Activated T-helper 1 cell treated with anti-CD3 and anti-CD28 coated beads, Interleukin-12 subunit alpha, Interleukin-12 subunit beta, Interleukin-2, Interleukin-4 antibody, amounts not matched to agents 30 ng/mL and 10 ng/mL and 1 ng/mL, durations not matched to agents 14 hours and 24 hours and 36 hours (primary cell): Measurements from ENCODE around the gene PLAAT2. TPM values are rescaled to one million over a fixed set of nuclear protein-coding genes. Genes with fewer than 3 reads are reported as not detected.
A peak's percentile ranks its signal among the peaks of the same experiment; 100 is the strongest.
"Not testable (repeated sequence)": the region's sequence is repeated elsewhere in the genome, so short reads cannot be mapped to it uniquely, and the experiment has no call there.

Source experiments
- DNase-seq: peaks from one replicate; pipeline ENCODE4 v3.0.0; 2021; ENCODE audit warnings: low spot score
- H3K27ac Mint-ChIP-seq: one replicate; pipeline ENCODE4 v1.8.0; 2021; ENCODE audit warnings: mild to moderate bottlenecking, mixed read lengths
- H3K27me3 Mint-ChIP-seq: one replicate; pipeline ENCODE4 v1.8.0; 2022; ENCODE audit warnings: mild to moderate bottlenecking, moderate library complexity, mixed read lengths; ENCODE audit not compliant: insufficient read depth
- H3K36me3 Mint-ChIP-seq: one replicate; pipeline ENCODE4 v1.8.0; 2021; ENCODE audit warnings: low read depth, mixed read lengths
- H3K4me1 Mint-ChIP-seq: one replicate; pipeline ENCODE4 v1.8.0; 2021; ENCODE audit warnings: low read depth, mixed read lengths
- H3K4me3 Mint-ChIP-seq: one replicate; pipeline ENCODE4 v1.8.0; 2021; ENCODE audit warnings: mild to moderate bottlenecking, moderate library complexity, mixed read lengths
- H3K9me3 Mint-ChIP-seq: one replicate; pipeline ENCODE4 v1.8.0; 2021; ENCODE audit warnings: mixed read lengths
- intact Hi-C: fragments of 100-400 bp; cut with micrococcal nuclease; formaldehyde crosslinking; loops from one replicate; pipeline ENCODE4 v1.15.1; 2024
- total RNA-seq: library from RNA; stranded (reverse); gene quantifications from 2 replicates; pipeline ENCODE4 v1.2.3, GENCODE V29; 2022

PLAAT2 gene
- total RNA-seq, 1 donor from 2014 or later = not detected

GRCh38 chr11:63551091-63551888, 11.9 kb downstream of the PLAAT2 start:
- Mint-ChIP-seq H3K27ac (peak overlapping the region; percentile 49), H3K27me3 (no peaks in the 10 kb centered on the region), H3K36me3 (peaks cover 12% of the 10 kb centered on the region), H3K9me3 (no peaks in the 10 kb centered on the region), H3K4me3 (peak overlapping the region; percentile 25), H3K4me1 (peaks cover 35% of the 10 kb centered on the region)
- intact Hi-C loops = no loop called here
- no peak for DNase-seq

- not testable (repeated sequence) for H3K9me3 Mint-ChIP-seq, H3K4me3 Mint-ChIP-seq
Measured at GRCh38 chr11:63550156-63550700, 13.0 kb downstream of the PLAAT2 start.

GRCh38 chr11:63549411-63549810, 13.8 kb downstream of the PLAAT2 start:
- intact Hi-C loops = no loop called here
- no peaks in the 10 kb centered on the region for H3K27me3 Mint-ChIP-seq
- H3K36me3 Mint-ChIP-seq = peaks cover 20% of the 10 kb centered on the region
- DNase-seq = no peak
- no peaks in the 10 kb centered on the region for H3K9me3 Mint-ChIP-seq
- H3K27ac Mint-ChIP-seq = no peak overlapping the region
- no peak overlapping the region for H3K4me3 Mint-ChIP-seq
- peaks cover 29% of the 10 kb centered on the region for H3K4me1 Mint-ChIP-seq

More at GRCh38 chr11:63550156-63550700, 13.0 kb downstream of the PLAAT2 start:
- H3K27ac Mint-ChIP-seq, DNase-seq, intact Hi-C loops, H3K27me3 Mint-ChIP-seq: not testable (repeated sequence)
- H3K36me3 Mint-ChIP-seq = peaks cover 16% of the 10 kb centered on the region
- peaks cover 35% of the 10 kb centered on the region for H3K4me1 Mint-ChIP-seq

- intact Hi-C loops = no loop called here
- H3K36me3 Mint-ChIP-seq = peaks cover 27% of the 10 kb centered on the region
Measured at GRCh38 chr11:63548178-63548577, 15.0 kb downstream of the PLAAT2 start.

GRCh38 chr11:63547061-63547460, 16.1 kb downstream of the PLAAT2 start:
- no peaks in the 10 kb centered on the region for H3K9me3 Mint-ChIP-seq
- no peak overlapping the region for H3K27ac Mint-ChIP-seq
- peaks cover 16% of the 10 kb centered on the region for H3K4me1 Mint-ChIP-seq
- no peaks in the 10 kb centered on the region for H3K27me3 Mint-ChIP-seq
- H3K36me3 Mint-ChIP-seq = peaks cover 32% of the 10 kb centered on the region
- no peak overlapping the region for H3K4me3 Mint-ChIP-seq
- no peak for DNase-seq
- intact Hi-C loops = no loop called here

More at GRCh38 chr11:63548178-63548577, 15.0 kb downstream of the PLAAT2 start:
- no peak for DNase-seq
- Mint-ChIP-seq H3K4me3 (no peak overlapping the region), H3K9me3 (no peaks in the 10 kb centered on the region), H3K4me1 (peaks cover 24% of the 10 kb centered on the region), H3K27ac (no peak overlapping the region), H3K27me3 (no peaks in the 10 kb centered on the region)

GRCh38 chr11:63543711-63544110, 19.5 kb downstream of the PLAAT2 start:
- intact Hi-C loops = no loop called here
- peaks cover 10% of the 10 kb centered on the region for H3K4me1 Mint-ChIP-seq
- H3K9me3 Mint-ChIP-seq = no peaks in the 10 kb centered on the region
- H3K27ac Mint-ChIP-seq = no peak overlapping the region
- no peak overlapping the region for H3K4me3 Mint-ChIP-seq
- DNase-seq = no peak
- H3K36me3 Mint-ChIP-seq = peaks cover 43% of the 10 kb centered on the region
- no peaks in the 10 kb centered on the region for H3K27me3 Mint-ChIP-seq

- not testable (repeated sequence) for H3K27me3 Mint-ChIP-seq
Measured at GRCh38 chr11:63542506-63542905, 20.7 kb downstream of the PLAAT2 start.

GRCh38 chr11:63537293-63538101, 25.7 kb downstream of the PLAAT2 start:
- no peaks in the 10 kb centered on the region for H3K27me3 Mint-ChIP-seq
- H3K9me3 Mint-ChIP-seq = no peaks in the 10 kb centered on the region
- peaks cover 15% of the 10 kb centered on the region for H3K36me3 Mint-ChIP-seq
- peak overlapping the region; percentile 91 for H3K27ac Mint-ChIP-seq
- intact Hi-C loops = loop anchor here (5.0 kb wide), 1 partner anchor 100 kb away; no protein-coding TSS in a partner anchor
- peaks cover 61% of the 10 kb centered on the region for H3K4me1 Mint-ChIP-seq
- peak overlapping the region; percentile 86 for H3K4me3 Mint-ChIP-seq
- DNase-seq = no peak

More at GRCh38 chr11:63542506-63542905, 20.7 kb downstream of the PLAAT2 start:
- H3K4me3 Mint-ChIP-seq, H3K9me3 Mint-ChIP-seq, intact Hi-C loops, H3K27ac Mint-ChIP-seq, DNase-seq: not testable (repeated sequence)
- Mint-ChIP-seq H3K36me3 (peaks cover 40% of the 10 kb centered on the region), H3K4me1 (peaks cover 22% of the 10 kb centered on the region)

GRCh38 chr11:63536669-63537292, 26.4 kb downstream of the PLAAT2 start, which contains the start of gene PLAAT4:
Gene PLAAT4 (plus strand): TSS chr11:63536808. CDS start chr11:63536869, 61 bp downstream.
- peak within 1 kb of the TSS; percentile 86 for H3K4me3 Mint-ChIP-seq
- H3K36me3 Mint-ChIP-seq = peaks cover 11% of the 10 kb centered on the region
- H3K27me3 Mint-ChIP-seq = no peaks in the 10 kb centered on the region
- no peaks in the 10 kb centered on the region for H3K9me3 Mint-ChIP-seq
- intact Hi-C loops = loop anchor here (5.0 kb wide), 1 partner anchor 101 kb away; no protein-coding TSS in a partner anchor
- peaks cover 69% of the 10 kb centered on the region for H3K4me1 Mint-ChIP-seq
- peak within 1 kb of the TSS; percentile 91 for H3K27ac Mint-ChIP-seq
- peak; percentile 41 for DNase-seq

GRCh38 chr11:63535734-63536133, 27.4 kb downstream of the PLAAT2 start:
- Mint-ChIP-seq H3K36me3 (peaks cover 11% of the 10 kb centered on the region), H3K9me3 (no peaks in the 10 kb centered on the region), H3K27ac (peak overlapping the region; percentile 91), H3K4me3 (peak overlapping the region; percentile 86), H3K4me1 (peaks cover 77% of the 10 kb centered on the region), H3K27me3 (no peaks in the 10 kb centered on the region)
- intact Hi-C loops = loop anchor here (1.0 to 5.0 kb wide), 4 partner anchors 18 to 136 kb away; partner anchors contain the start of gene ATL3
- peak; percentile 34 for DNase-seq

- Mint-ChIP-seq H3K4me1 (peaks cover 81% of the 10 kb centered on the region), H3K27me3 (no peaks in the 10 kb centered on the region), H3K4me3 (peak overlapping the region; percentile 86), H3K36me3 (peaks cover 6% of the 10 kb centered on the region), H3K9me3 (no peaks in the 10 kb centered on the region), H3K27ac (peak overlapping the region; percentile 91)
- DNase-seq = peak; percentile 32
- intact Hi-C loops = loop anchor here (1.0 to 5.0 kb wide), 4 partner anchors 18 to 136 kb away; partner anchors contain the start of gene ATL3
Measured at GRCh38 chr11:63534895-63535461, 28.2 kb downstream of the PLAAT2 start.

GRCh38 chr11:63534076-63534475, 29.1 kb downstream of the PLAAT2 start:
- Mint-ChIP-seq H3K4me3 (no peak overlapping the region), H3K4me1 (peaks cover 88% of the 10 kb centered on the region), H3K36me3 (peaks cover 3% of the 10 kb centered on the region), H3K27ac (no peak overlapping the region), H3K27me3 (no peaks in the 10 kb centered on the region), H3K9me3 (no peaks in the 10 kb centered on the region)
- DNase-seq = no peak
- intact Hi-C loops = no loop called here
